SKM-1 treated with dmso at 0.1 percent for 144 hours (cell line): ENCODE data around the gene COL4A3.
"Not testable (repeated sequence)": the region's sequence is repeated elsewhere in the genome, so short reads cannot be mapped to it uniquely, and the experiment has no call there.

Source experiments
- DNase-seq: peaks from one replicate; lab custom pipeline; 2025; ENCODE audit not compliant: unreplicated experiment; lab: John Stamatoyannopoulos, UW

COL4A3 gene

GRCh38 chr2:227205701-227206100, 41.3 kb downstream of the COL4A3 start:
- no peak for DNase-seq

DNA sequence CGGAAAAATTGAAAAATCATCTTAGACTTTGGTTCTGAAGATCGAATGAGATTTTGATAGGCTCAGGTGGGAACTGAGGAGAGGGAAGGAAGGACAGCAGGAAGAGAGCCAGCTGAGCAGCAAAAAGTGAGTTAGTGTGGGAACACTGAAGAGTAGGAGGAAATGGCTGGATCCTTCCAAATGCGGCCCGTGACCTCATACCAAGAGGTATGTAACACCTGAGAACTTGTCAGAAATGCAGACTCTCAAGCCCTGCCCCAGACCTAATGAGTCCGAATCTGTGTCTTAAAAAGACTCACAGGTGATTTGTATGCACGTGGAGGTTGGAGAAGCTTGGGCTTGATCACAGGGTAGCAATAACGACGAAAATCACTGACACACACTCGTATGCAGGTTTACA, 42.0 kb downstream of the COL4A3 start:
- DNase-seq, result no peak

DNA sequence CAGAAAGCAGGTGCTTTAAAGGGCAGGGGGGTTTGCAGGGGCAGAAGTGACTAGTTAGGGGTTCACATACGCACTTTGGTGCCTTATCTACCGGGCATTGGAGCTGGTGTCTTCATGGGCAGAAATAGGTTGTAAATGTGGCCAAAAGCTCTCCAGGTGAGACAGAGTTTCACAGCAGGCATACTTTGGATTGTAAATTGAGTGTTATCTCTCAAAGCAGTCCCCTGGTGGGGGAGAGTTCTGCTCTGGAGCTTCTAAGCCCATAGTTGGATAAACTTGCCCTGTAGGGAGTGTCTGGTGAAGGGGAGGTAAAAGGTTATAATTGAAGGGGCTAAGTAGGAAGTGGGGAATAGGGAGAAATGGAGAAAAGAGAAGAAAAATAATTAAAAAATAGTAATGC, 43.1 kb downstream of the COL4A3 start:
- DNase-seq, result no peak

GRCh38 chr2:227214622-227215041, 50.2 kb downstream of the COL4A3 start:
- DNase-seq, result no peak

- DNase-seq, result no peak
These were observed 55.1 kb downstream of the COL4A3 start for GRCh38 chr2:227219312-227220105.

DNA sequence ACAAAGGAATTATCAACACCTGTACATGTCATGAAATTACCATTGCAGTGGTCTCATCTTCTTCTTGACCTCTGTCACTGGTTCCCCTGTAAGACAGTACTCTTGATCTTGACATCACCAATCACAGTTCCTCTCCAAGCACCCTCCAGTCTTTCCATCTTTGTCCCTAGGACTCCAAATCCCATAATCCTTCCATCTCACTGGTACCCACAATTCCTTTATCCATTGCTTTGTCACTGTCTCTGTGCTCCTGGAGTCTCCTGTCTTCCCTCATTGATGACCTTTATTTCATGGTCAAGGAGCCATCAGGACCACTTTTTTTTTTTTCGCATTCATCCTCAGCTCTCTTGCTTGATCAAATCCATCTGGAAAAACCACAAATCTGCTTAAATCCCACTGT, 56.7 kb downstream of the COL4A3 start:
- DNase-seq, result no peak

DNA sequence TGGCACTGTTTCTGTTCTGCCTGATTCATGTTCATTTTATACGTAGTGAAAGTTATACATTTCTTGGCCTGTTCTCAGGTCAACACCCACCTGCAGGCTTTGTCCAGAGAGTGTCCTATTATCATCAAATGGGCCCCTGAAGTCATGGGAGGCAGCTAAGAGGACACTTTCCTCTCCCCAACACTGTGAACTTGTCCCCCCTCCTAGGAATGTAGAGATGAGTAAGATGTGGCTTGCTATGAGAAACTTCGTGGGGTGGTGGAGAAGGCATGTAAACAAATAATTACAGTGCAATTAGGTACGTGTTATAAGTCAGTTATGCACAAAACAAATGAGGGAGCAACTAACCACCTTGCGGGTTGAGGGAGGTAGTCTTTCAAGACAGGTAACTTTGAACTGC, 57.9 kb downstream of the COL4A3 start:
- no peak for DNase-seq

DNA sequence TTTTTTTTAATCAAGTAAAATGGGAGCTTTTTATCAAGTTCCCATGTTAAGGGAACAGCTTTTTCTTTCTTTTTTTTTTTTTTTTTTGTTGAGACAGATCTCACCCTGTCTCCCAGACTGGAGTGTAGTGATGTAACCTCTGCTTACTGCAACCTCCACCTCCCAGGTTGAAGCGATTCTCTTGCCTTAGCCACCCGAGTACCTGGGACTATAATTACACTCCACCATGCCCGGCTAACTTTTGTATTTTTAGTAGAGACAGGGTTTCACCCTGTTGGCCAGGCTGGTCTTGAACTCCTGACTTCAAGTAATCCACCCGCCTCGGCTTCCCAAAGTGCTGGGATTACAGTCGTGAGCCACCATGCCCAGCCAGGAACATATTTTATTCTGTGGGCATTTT, 61.2 kb downstream of the COL4A3 start:
- not testable (repeated sequence) for DNase-seq

- DNase-seq, result no peak
These were observed 63.7 kb downstream of the COL4A3 start for GRCh38 chr2:227228061-227228667.

DNA sequence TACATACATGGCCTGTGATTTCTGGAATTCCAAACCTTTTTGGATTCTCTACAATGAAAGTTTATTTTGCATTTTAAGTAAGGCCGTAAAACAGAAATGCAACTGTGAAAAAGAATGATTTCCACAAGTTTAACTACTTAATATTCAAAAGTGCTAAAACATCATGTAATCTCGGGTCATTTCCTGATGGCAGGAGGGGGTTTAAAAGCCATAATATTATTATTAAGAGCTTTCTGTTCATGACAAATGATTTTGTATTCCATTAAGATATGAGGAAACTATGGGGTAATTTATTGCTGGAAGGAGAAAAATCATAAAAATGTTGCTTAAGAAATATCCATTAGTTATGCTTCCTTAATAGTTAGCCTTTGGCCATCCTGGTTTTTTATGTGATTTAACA, 65.7 kb downstream of the COL4A3 start:
- DNase-seq, result no peak

GRCh38 chr2:227234429-227234828, 70.0 kb downstream of the COL4A3 start:
- no peak for DNase-seq

- no peak for DNase-seq
These were observed 73.4 kb downstream of the COL4A3 start for GRCh38 chr2:227237786-227238185.

DNA sequence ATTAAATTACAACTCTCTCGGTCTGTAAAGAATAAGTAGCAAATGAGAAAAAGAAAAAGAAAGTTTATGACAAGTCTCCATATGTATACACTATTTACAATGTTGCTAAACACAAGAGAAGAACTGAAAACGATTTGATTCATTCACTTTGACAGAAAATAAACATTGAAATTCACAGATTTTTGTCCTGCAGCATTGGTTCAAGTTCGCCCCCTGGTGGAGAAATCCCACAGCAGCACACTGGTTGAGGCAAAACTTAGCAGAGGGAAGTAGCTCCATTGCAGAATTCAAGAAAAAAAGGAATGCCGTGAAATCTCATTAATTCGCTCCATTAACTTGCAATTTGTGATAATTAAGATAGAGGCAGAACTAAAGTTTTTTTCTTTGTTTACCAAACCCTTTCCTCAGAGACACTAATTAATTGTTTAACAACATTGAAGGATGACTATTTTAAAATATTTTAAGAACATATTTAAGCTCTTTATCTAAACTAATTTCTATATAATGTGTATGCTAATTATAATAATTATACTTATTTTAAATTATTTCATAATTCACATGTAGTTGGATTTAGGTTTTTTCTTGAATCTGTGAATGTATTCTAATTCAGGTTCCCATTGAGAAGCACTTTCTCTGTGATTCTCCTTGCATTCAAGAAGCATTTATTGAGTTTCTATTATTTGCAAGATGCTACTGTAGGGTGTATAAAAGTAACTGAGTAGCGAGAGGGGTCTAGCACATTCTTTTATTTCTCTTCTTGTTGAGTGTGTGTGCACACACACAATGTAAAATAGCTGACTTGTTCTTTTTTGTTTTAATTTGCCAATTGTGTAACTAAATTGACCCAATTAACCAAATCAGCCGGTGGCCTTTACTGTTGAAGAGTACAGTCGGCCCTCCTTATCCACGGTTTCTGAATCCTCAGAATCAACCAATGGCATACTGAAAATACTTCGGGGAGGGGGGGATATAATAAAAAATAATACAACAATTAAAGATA, 74.1 kb downstream of the COL4A3 start:
- DNase-seq, result peak; percentile 40

GRCh38 chr2:227241005-227241404, 76.6 kb downstream of the COL4A3 start:
- no peak for DNase-seq

DNA sequence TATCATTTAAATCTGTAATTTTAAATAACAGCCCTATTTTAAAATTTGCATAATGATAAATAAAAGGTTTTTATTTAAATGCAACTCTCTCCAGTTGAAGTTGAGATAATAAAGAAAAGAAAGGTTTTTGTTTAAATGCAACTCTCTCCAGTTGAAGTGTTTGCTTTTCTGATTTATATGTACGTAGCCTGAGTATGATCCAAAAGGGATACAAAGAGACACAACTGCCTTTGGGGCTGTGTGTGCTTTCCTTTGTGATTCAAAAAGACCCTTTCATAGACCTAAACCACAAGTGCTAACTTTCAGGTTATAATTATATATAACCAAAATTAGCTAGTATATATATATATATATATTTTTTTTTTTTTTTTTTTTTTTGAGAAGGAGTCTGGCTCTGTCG, 84.5 kb downstream of the COL4A3 start:
- DNase-seq, result no peak

DNA sequence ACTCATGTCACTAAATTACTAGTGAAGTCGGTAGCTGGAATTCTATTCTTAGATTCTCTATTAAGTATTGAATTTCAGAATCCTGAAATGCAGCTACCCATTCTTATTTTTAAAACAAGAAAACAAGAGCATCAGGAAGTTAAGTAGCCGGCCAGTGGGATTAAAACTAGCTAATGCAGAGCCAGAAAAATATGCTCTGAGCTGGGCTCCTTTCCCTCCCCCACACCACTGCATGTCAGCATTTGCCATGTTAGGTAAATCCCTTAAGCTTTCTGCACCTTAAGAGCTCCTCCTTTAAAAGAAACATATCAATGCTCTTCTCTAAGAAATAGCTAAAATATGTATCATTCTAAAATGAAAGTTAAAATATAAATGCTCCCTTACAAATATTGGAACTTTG, 88.4 kb downstream of the COL4A3 start:
- DNase-seq, result no peak

DNA sequence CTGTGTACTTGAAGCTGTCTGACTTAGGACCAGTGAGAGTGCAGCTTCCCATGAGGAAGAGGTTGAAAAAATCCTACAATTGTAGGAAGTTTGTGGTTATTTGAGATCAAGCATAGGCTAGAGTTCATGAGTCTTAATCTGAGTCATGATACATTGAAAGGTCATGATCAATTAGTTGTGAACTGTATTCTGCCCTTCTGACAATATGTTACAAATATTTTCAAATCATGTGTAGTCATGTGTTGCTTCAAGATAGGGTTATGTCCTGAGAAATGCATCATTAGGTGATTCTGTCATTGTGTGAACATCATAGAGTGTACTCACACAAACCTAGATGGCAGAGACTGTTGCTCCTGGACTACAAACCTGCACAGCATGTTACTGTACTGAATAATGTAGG, 92.2 kb downstream of the COL4A3 start:
- no peak for DNase-seq

GRCh38 chr2:227257820-227258219, 93.4 kb downstream of the COL4A3 start:
- DNase-seq, result no peak

- DNase-seq, result no peak
These were observed 95.6 kb downstream of the COL4A3 start for GRCh38 chr2:227260041-227260440.

DNA sequence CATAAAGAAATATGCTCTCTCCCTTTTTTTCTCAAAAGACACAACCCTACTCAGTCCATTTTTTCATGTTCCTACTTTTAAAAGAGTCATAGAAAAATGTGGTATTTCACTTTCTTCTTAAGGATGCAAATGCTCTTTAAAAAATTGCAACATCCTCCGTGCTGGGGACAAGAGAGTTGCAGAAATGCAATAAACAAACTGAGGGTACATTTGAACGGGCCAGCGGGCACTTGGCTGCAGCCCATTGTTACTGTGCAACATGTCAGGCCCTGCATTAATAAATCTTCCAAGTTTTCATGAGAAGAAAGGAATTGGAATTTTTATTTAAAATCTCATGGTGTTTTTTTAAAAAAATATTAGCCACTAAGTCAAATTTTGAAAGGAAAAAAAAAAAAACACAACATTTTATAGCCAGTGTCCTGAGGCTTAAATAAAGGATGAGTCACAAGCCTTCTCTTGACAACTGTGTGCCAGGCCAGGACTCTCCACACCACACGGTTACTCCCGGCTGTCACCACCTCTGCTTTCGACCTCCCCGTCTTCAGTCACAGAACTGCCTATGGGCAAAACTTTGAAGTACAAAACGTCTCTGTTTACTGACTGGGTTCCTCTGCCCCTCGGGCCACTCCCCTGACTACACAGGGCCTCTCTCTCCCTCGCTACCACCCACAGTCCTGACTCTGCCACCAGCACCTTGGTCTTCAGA, 103.1 kb downstream of the COL4A3 start:
- DNase-seq, result no peak

- DNase-seq, result no peak
These were observed 116.5 kb downstream of the COL4A3 start for GRCh38 chr2:227280895-227281294.
